NOMO-1 treated with DMSO at 0.1 percent for 48 hours (cell line): ENCODE results near the gene BEGAIN.
A peak's percentile ranks its signal among the peaks of the same experiment; 100 is the strongest.

Source experiments
- DNase-seq: peaks from one replicate; lab custom pipeline; 2025; ENCODE audit not compliant: unreplicated experiment; lab: John Stamatoyannopoulos, UW

Gene BEGAIN

GRCh38 chr14:100587086-100587762, at the start of gene BEGAIN:
Gene BEGAIN, minus strand, starts transcription at chr14:100587417. Its CDS starts 127 bp downstream, at chr14:100587290.
- DNase-seq, result no peak

GRCh38 chr14:100636559-100636958, 49.3 kb upstream of the BEGAIN start:
- DNase-seq, result no peak

GRCh38 chr14:100634026-100634425, 46.8 kb upstream of the BEGAIN start:
- DNase-seq, result no peak

GRCh38 chr14:100633406-100633805, 46.2 kb upstream of the BEGAIN start:
- DNase-seq, result no peak

- DNase-seq, result no peak
These were observed 42.5 kb upstream of the BEGAIN start for GRCh38 chr14:100629696-100630095.

GRCh38 chr14:100629098-100629497, 41.9 kb upstream of the BEGAIN start:
- DNase-seq, result no peak

- DNase-seq, result no peak
These were observed 41.0 kb upstream of the BEGAIN start for GRCh38 chr14:100628225-100628624.

- DNase-seq, result no peak
These were observed 39.4 kb upstream of the BEGAIN start for GRCh38 chr14:100626614-100627013.

GRCh38 chr14:100623961-100624360, 36.7 kb upstream of the BEGAIN start:
- no peak for DNase-seq

- DNase-seq, result no peak
These were observed 36.3 kb upstream of the BEGAIN start for GRCh38 chr14:100623557-100623956.

GRCh38 chr14:100622708-100623485, 35.7 kb upstream of the BEGAIN start:
- DNase-seq, result no peak

GRCh38 chr14:100622224-100622623, 35.0 kb upstream of the BEGAIN start:
- peak; percentile 11 for DNase-seq

- DNase-seq, result no peak
These were observed 34.6 kb upstream of the BEGAIN start for GRCh38 chr14:100621806-100622205.

- DNase-seq, result no peak
These were observed 33.3 kb upstream of the BEGAIN start for GRCh38 chr14:100620255-100621100.

GRCh38 chr14:100619396-100620254, 32.4 kb upstream of the BEGAIN start:
- DNase-seq, result no peak

- no peak for DNase-seq
These were observed 31.6 kb upstream of the BEGAIN start for GRCh38 chr14:100618763-100619320.

- DNase-seq, result peak; percentile 62
These were observed 31.1 kb upstream of the BEGAIN start for GRCh38 chr14:100618318-100618693.

- DNase-seq, result peak; percentile 6
These were observed 30.4 kb upstream of the BEGAIN start for GRCh38 chr14:100617410-100618317.

- DNase-seq, result no peak
These were observed 29.7 kb upstream of the BEGAIN start for GRCh38 chr14:100616854-100617409.
